Smooth muscle cell (in vitro differentiated cells): ENCODE data around the gene MME. TPM values are rescaled to one million over a fixed set of nuclear protein-coding genes. Genes with fewer than 3 reads are reported as not detected.

Experiments used
- DNase-seq: peaks from one replicate; lab custom pipeline; 2025; ENCODE audit not compliant: unreplicated experiment; lab: John Stamatoyannopoulos, UW
- H2AFZ ChIP-seq: fragments of 200-600 bp; sonication (generic); 2 replicates; pipeline ENCODE4 v1.6.0; 2016; ENCODE audit warnings: antibody characterized with exemption, low read depth, mild to moderate bottlenecking
- H3F3A ChIP-seq: fragments of 200-600 bp; sonication (generic); 2 replicates; pipeline ENCODE4 v1.6.0; 2017; ENCODE audit warnings: antibody characterized with exemption, low read depth
- H3K27ac ChIP-seq: fragments of 200-600 bp; sonication (generic); 2 replicates; pipeline ENCODE4 v1.5.1; 2016; ENCODE audit warnings: low read depth, mild to moderate bottlenecking
- H3K27me3 ChIP-seq: fragments of 200-600 bp; sonication (generic); 2 replicates; pipeline ENCODE4 v1.6.1; 2016; ENCODE audit warnings: low read depth, mild to moderate bottlenecking
- H3K36me3 ChIP-seq: fragments of 200-600 bp; sonication (generic); 2 replicates; pipeline ENCODE4 v1.5.1; 2016; ENCODE audit warnings: low read depth
- H3K4me1 ChIP-seq: fragments of 200-600 bp; sonication (generic); 2 replicates; pipeline ENCODE4 v1.5.1; 2016; ENCODE audit warnings: low read depth
- H3K4me2 ChIP-seq: fragments of 200-600 bp; sonication (generic); 2 replicates; pipeline ENCODE4 v1.6.0; 2016; ENCODE audit warnings: mild to moderate bottlenecking
- H3K4me3 ChIP-seq: fragments of 200-600 bp; sonication (generic); 2 replicates; pipeline ENCODE4 v1.5.1; 2016; ENCODE audit warnings: mild to moderate bottlenecking
- H3K79me2 ChIP-seq: fragments of 200-600 bp; sonication (generic); 2 replicates; pipeline ENCODE4 v1.6.0; 2016; ENCODE audit warnings: low read depth, mild to moderate bottlenecking
- H3K9ac ChIP-seq: fragments of 200-600 bp; sonication (generic); 2 replicates; pipeline ENCODE4 v1.6.0; 2016; ENCODE audit warnings: low read depth
- H3K9me3 ChIP-seq: fragments of 200-600 bp; sonication (generic); replicated peaks from 2 replicates; pipeline ENCODE4 v1.5.1; 2016; ENCODE audit warnings: low read depth
- H4K20me1 ChIP-seq: fragments of 200-600 bp; sonication (generic); 2 replicates; pipeline ENCODE4 v1.6.0; 2016; ENCODE audit warnings: low read depth
- CTCF ChIP-seq: fragments of 200-600 bp; sonication (generic); IDR thresholded peaks from 2 replicates; pipeline ENCODE4 v1.5.1; 2017; ENCODE audit warnings: borderline replicate concordance, mild to moderate bottlenecking, antibody characterized with exemption; ENCODE audit not compliant: insufficient read depth, poor library complexity, severe bottlenecking
- WGBS: methylation state at CpG from one replicate; pipeline ENCODE4 v1.1.7; 2016; ENCODE audit warnings: low lambda C conversion rate; 5-methylcytosine and 5-hydroxymethylcytosine counted together
- polyA plus RNA-seq: library from polyadenylated mRNA; unstranded; fragments of >200 nt; fragmentation: Nextera tagmentation; extraction: Ambion mirVana; gene quantifications from 2 replicates; pipeline ENCODE4 v1.2.1, GENCODE V29; 2016
- total RNA-seq: library from RNA; depleted of rRNA; stranded (reverse); fragments of >200 nt; gene quantifications from 2 replicates; pipeline ENCODE4 v1.2.3, GENCODE V29; 2014

The MME gene
- total and polyA plus RNA-seq, 2 experiments from 2014 or later: 79.2 to 136 TPM

- no peak overlapping the region for H3K27ac ChIP-seq
- H3F3A ChIP-seq: no peaks in the 10 kb centered on the region
- no peaks in the 10 kb centered on the region for H3K27me3 ChIP-seq
- no peaks in the 10 kb centered on the region for H3K36me3 ChIP-seq
- TF ChIP-seq CTCF: no peak
- DNase-seq: no peak
- no peak overlapping the region for H3K9ac ChIP-seq
- WGBS: 77% methylated on average over 5 of the region's 5 CpGs
- H3K79me2 ChIP-seq: no peaks in the 10 kb centered on the region
- no peaks in the 10 kb centered on the region for H3K4me1 ChIP-seq
- no peaks in the 10 kb centered on the region for H3K9me3 ChIP-seq
- no peaks in the 10 kb centered on the region for H4K20me1 ChIP-seq
- H3K4me3 ChIP-seq: no peak overlapping the region
- H2AFZ ChIP-seq: no peak overlapping the region
- H3K4me2 ChIP-seq: no peak overlapping the region
Measured at GRCh38 chr3:155196131-155197021, 116.3 kb downstream of the MME start.

- DNase-seq: no peak
- no peak overlapping the region for H3K4me2 ChIP-seq
- no peak overlapping the region for H3K4me3 ChIP-seq
- no peak overlapping the region for H3K9ac ChIP-seq
- no peaks in the 10 kb centered on the region for H3K4me1 ChIP-seq
- no peak overlapping the region for H3K27ac ChIP-seq
- no peaks in the 10 kb centered on the region for H3K9me3 ChIP-seq
- H3F3A ChIP-seq: no peaks in the 10 kb centered on the region
- H4K20me1 ChIP-seq: no peaks in the 10 kb centered on the region
- no peak for TF ChIP-seq CTCF
- H3K27me3 ChIP-seq: peaks cover 7% of the 10 kb centered on the region
- H3K79me2 ChIP-seq: no peaks in the 10 kb centered on the region
- H2AFZ ChIP-seq: no peak overlapping the region
- 90% methylated on average over 2 of the region's 2 CpGs for WGBS
- no peaks in the 10 kb centered on the region for H3K36me3 ChIP-seq
Measured at GRCh38 chr3:155197786-155198185, 117.7 kb downstream of the MME start.

GRCh38 chr3:155202626-155203025 lies 122.5 kb downstream of the MME start:
- Histone ChIP-seq H3F3A (no peaks in the 10 kb centered on the region), H3K4me1 (no peaks in the 10 kb centered on the region), H3K27me3 (peaks cover 25% of the 10 kb centered on the region), H3K9ac (no peak overlapping the region), H4K20me1 (no peaks in the 10 kb centered on the region), H3K79me2 (no peaks in the 10 kb centered on the region), H3K36me3 (no peaks in the 10 kb centered on the region), H3K4me3 (no peak overlapping the region), H2AFZ (no peak overlapping the region), H3K9me3 (no peaks in the 10 kb centered on the region), H3K27ac (no peak overlapping the region), H3K4me2 (no peak overlapping the region)
- 97% methylated on average over 4 of the region's 4 CpGs for WGBS
- TF ChIP-seq CTCF: no peak
- DNase-seq: no peak

- H3F3A ChIP-seq: no peaks in the 10 kb centered on the region
- H3K9me3 ChIP-seq: no peaks in the 10 kb centered on the region
- no peak for TF ChIP-seq CTCF
- H2AFZ ChIP-seq: no peak overlapping the region
- H4K20me1 ChIP-seq: no peaks in the 10 kb centered on the region
- H3K27me3 ChIP-seq: peaks cover 27% of the 10 kb centered on the region
- no peak overlapping the region for H3K9ac ChIP-seq
- DNase-seq: no peak
- no peak overlapping the region for H3K4me2 ChIP-seq
- H3K4me3 ChIP-seq: no peak overlapping the region
- H3K79me2 ChIP-seq: no peaks in the 10 kb centered on the region
- H3K4me1 ChIP-seq: no peaks in the 10 kb centered on the region
- H3K27ac ChIP-seq: no peak overlapping the region
- H3K36me3 ChIP-seq: no peaks in the 10 kb centered on the region
Measured at GRCh38 chr3:155204851-155205250, 124.7 kb downstream of the MME start.
